ENCODE results near the gene GUCY1A1. TPM values are rescaled to one million over a fixed set of nuclear protein-coding genes. Genes with fewer than 3 reads are reported as not detected.

The GUCY1A1 gene
- total and polyA plus RNA-seq, 8 donors = 78.0 to 155 (median 114) TPM

DNA sequence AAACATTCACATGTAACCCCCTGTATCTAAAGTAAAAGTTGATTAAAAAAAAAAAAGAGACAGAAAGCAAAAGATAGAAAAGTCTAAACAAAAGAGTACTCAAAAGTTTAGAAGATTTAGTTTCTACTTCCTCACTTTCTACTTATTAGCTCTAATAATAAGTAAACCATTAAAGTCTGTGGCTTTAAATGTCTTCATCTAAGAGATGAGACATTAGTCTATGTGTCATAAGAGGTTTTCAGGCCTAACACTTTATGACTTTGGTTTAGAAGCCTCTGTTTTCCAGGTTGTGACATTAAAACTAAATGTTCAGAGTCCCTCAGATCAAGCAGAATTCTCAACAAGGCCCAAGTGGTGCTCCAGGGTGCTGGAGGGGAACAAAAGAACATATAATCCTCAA, 42.2 kb upstream of the GUCY1A1 start:
- Histone ChIP-seq H3K36me3 (no peaks in the 10 kb centered on the region), H3K27me3 (no peaks in the 10 kb centered on the region), H3K4me3 (no peak overlapping the region), H3K27ac (no peak overlapping the region), H3K9me3 (no peaks in the 10 kb centered on the region), H3K4me1 (no peaks in the 10 kb centered on the region)
- intact Hi-C loops (cut with DNase I) = no loop called here
- TF ChIP-seq, protein P1, sequence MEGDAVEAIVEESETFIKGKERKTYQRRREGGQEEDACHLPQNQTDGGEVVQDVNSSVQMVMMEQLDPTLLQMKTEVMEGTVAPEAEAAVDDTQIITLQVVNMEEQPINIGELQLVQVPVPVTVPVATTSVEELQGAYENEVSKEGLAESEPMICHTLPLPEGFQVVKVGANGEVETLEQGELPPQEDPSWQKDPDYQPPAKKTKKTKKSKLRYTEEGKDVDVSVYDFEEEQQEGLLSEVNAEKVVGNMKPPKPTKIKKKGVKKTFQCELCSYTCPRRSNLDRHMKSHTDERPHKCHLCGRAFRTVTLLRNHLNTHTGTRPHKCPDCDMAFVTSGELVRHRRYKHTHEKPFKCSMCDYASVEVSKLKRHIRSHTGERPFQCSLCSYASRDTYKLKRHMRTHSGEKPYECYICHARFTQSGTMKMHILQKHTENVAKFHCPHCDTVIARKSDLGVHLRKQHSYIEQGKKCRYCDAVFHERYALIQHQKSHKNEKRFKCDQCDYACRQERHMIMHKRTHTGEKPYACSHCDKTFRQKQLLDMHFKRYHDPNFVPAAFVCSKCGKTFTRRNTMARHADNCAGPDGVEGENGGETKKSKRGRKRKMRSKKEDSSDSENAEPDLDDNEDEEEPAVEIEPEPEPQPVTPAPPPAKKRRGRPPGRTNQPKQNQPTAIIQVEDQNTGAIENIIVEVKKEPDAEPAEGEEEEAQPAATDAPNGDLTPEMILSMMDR (IDR thresholded peaks at IDR 0.05) = no peak
- ATAC-seq (no peak), DNase-seq (no peak)

DNA sequence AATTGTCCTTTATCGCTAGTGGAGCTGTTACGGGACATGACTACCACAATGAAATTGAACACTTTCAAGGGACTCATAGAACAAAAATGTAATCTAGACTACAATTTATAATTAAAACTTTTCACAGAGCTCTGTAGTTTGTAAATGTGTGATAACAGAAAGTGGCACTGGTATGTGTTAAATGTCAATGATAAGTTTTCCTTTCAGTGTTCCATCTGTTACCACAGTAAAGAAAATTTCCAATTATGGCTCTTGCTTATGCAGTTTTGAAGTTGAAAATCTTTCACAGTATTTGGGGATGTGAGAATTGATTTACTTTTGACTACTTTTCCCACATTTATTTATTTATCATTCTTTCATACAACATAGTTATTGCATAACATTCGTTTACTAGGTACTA, 40.1 kb upstream of the GUCY1A1 start:
- no peak overlapping the region for H3K4me3 ChIP-seq
- no peaks in the 10 kb centered on the region for H3K27me3 ChIP-seq
- no peaks in the 10 kb centered on the region for H3K9me3 ChIP-seq
- intact Hi-C loops (cut with DNase I) = no loop called here
- ATAC-seq (no peak), DNase-seq (no peak)
- no peak overlapping the region for H3K27ac ChIP-seq
- no peaks in the 10 kb centered on the region for H3K4me1 ChIP-seq
- H3K36me3 ChIP-seq = no peaks in the 10 kb centered on the region
- TF ChIP-seq, protein P1 (IDR thresholded peaks at IDR 0.05) = no peak

DNA sequence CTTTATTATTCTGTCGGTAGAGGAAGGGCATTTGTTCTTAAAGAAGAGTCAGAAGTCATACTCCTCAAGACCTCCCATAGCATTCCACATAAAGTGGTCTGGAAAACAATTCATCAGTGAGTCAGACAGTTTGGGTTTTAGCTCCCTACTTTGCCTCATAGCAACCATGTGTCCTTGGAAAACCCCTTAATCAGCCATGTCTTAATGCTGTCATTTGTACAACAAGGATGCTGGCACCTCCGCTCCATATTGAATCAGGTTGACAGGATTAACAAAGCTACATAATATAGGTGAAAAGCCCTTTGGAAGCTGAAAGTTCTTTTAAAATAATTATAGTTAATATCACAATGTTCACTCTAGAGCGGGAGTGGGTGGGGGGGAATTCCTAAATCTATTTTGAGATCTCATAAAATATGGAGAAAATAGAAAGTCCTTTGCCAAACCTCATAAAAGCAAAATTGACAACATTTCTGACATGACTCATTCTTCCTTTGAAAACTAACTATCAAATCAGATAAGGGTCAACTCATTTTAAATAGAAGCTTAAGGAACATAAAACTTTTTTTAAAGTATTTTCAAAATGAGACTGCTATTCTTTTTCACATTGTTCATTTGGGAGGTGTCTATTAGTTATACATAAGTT, 37.3 kb upstream of the GUCY1A1 start:
- Histone ChIP-seq H3K9me3 (no peaks in the 10 kb centered on the region), H3K4me3 (no peak overlapping the region), H3K36me3 (no peaks in the 10 kb centered on the region), H3K27ac (peak overlapping the region in 1 of 2 donors; percentile 56), H3K4me1 (no peaks in the 10 kb centered on the region), H3K27me3 (no peaks in the 10 kb centered on the region)
- ATAC-seq (peak; percentile 42), DNase-seq (peak in 1 of 4 donors; percentile 25)
- TF ChIP-seq, protein P1 (IDR thresholded peaks at IDR 0.05) = no peak
- intact Hi-C loops (cut with DNase I) = no loop called here

DNA sequence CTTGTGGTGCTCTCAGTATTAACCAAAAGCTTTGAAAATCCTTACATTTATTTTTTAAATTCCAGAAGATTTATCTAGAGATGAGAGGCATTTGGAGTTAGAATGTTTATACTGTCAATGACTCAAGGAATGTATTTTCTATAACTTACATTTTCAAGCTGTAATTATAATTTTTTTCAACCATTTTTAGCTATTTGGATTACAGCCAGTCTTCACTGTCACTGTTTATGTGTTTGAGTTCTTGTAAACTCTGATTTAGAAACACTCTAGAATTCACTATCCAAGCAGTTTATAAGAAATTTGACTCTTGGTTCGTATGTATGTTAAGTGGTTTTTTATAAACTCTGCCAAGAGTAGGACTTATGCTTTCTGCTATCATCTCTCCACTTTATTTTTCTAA, 36.7 kb upstream of the GUCY1A1 start:
- Histone ChIP-seq H3K27ac (peak overlapping the region in 1 of 2 donors; percentile 56), H3K4me1 (no peaks in the 10 kb centered on the region), H3K36me3 (no peaks in the 10 kb centered on the region), H3K4me3 (no peak overlapping the region), H3K27me3 (no peaks in the 10 kb centered on the region), H3K9me3 (no peaks in the 10 kb centered on the region)
- DNase-seq (peak in 2 of 4 donors; percentile 62), ATAC-seq (no peak)
- intact Hi-C loops (cut with DNase I) = no loop called here
- TF ChIP-seq, protein P1 (IDR thresholded peaks at IDR 0.05) = no peak

DNA sequence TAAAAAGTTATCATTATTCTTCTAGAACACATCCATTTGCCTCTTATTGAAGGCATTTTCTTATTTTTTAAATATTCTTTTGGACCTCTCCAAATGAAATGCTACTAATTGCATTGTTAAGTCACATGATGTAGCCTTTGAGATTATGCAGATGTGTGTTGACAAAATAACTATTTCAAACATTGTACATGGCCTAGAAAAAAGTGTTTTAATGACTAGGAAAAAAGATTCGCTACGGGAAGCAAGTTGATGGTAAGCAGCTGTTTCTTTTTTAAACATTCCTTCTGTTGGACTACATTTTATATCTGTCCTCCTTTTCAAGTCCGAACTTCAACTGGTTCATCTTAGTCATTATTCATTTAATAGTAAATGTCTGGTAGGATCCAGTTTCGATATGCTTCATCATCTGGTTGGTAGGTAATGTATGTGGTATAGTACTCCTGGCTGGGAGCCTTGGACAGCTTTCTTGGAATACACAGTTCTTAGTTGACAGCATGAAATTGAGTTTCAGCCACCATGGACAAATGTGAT, 34.3 kb upstream of the GUCY1A1 start:
- no peak overlapping the region for H3K4me3 ChIP-seq
- no peaks in the 10 kb centered on the region for H3K4me1 ChIP-seq
- H3K27me3 ChIP-seq = no peaks in the 10 kb centered on the region
- peak in 2 of 4 donors; percentile 41 to 51 for DNase-seq
- TF ChIP-seq, protein P1 (IDR thresholded peaks at IDR 0.05) = no peak
- no peaks in the 10 kb centered on the region for H3K9me3 ChIP-seq
- no peaks in the 10 kb centered on the region for H3K36me3 ChIP-seq
- intact Hi-C loops (cut with DNase I) = no loop called here
- ATAC-seq = no peak
- H3K27ac ChIP-seq = no peak overlapping the region
